Adrenal gland (tissue), 12 donors: ENCODE results near the gene C16orf87. TPM values are rescaled to one million over a fixed set of nuclear protein-coding genes. Genes with fewer than 3 reads are reported as not detected.
A peak's percentile ranks its signal among the peaks of the same experiment; 100 is the strongest.

Experiments
- DNase-seq, 7 donors: peaks; one replicate each; pipeline ENCODE4 v3.0.0-alpha.2; 2019 to 2020
- H3K27ac ChIP-seq, 5 donors: fragments of 200-600 bp; sonication (generic) in 4 of 5; 1 replicate in 3 of 5; 2 replicates in 2 of 5; pipeline versions ENCODE4 v1.5.1 to v1.8.0; 2016 to 2020; ENCODE audit warnings: mild to moderate bottlenecking in 1 of 5
- H3K27me3 ChIP-seq: fragments of 200-600 bp; 2 replicates; pipeline ENCODE4 v1.8.0; 2021
- H3K36me3 ChIP-seq, 2 donors: fragments of 200-600 bp; replicated peaks in 1 of 2; 1 replicate in 1 of 2; 2 replicates in 1 of 2; pipeline versions ENCODE4 v1.5.1 to v1.8.0; 2018 to 2022
- H3K4me1 ChIP-seq, 2 donors: fragments of 200-600 bp; replicated peaks in 1 of 2; 1 replicate in 1 of 2; 2 replicates in 1 of 2; pipeline versions ENCODE4 v1.5.1 to v1.8.0; 2018 to 2021
- H3K4me3 ChIP-seq, 4 donors: fragments of 200-600 bp; sonication (generic) in 3 of 4; one replicate each; pipeline ENCODE4 v1.5.1; 2016 to 2018
- H3K9me3 ChIP-seq, 3 donors: fragments of 200-600 bp; sonication (generic) in 1 of 3; replicated peaks in 1 of 3; 1 replicate in 2 of 3; 2 replicates in 1 of 3; pipeline versions ENCODE4 v1.5.1 to v1.8.0; 2016 to 2021
- POLR2A ChIP-seq, 2 donors: fragments of 450-650 bp; IDR thresholded peaks; one replicate each; pipeline ENCODE4 v1.6.1; 2017; ENCODE audit warnings: antibody characterized with exemption in 2 of 2, mild to moderate bottlenecking in 2 of 2, moderate library complexity in 1 of 2
- WGBS, 4 donors: extraction: QIAGEN DNeasy Blood & Tissue Kit in 2 of 4; methylation state at CpG; one replicate each; pipeline versions ENCODE4 v1.1.5 to v1.1.7; 2013 to 2017; 5-methylcytosine and 5-hydroxymethylcytosine counted together
- intact Hi-C, 2 donors: fragments of 100-400 bp; cut with DNase I; formaldehyde crosslinking; loops; one replicate each; pipeline versions ENCODE4 v1.14.1 to v1.15.0; 2022 to 2023
- polyA plus RNA-seq, 3 donors: library from polyadenylated mRNA; stranded (reverse); fragments of 200-250 nt in 2 of 3; fragments of 350-450 nt in 1 of 3; fragmentation: Illumina TruSeq in 1 of 3; extraction: RNeasy Lipid Tissue Mini Kit (QIAGEN cat#74804) in 1 of 3; gene quantifications; one replicate each; pipeline ENCODE4 v1.2.3, GENCODE V29; 2013 to 2014
- total RNA-seq, 9 donors: library from RNA; depleted of rRNA in 4 of 9; stranded (reverse); fragments of >200 nt in 4 of 9; fragments of 120-200 nt in 1 of 9; fragmentation: NEBNext Ultra II Directional in 1 of 9; extraction: Animal tissue kit (Norgen Biotek cat#: 25700) in 1 of 9; gene quantifications; one replicate each; pipeline versions ENCODE4 v1.1.0 to v1.2.4, GENCODE V29; 2013 to 2023
- TF ChIP-seq, protein P1 (sequence below), 6 experiments: fragments of 450-650 bp in 4 of 6; fragments of 200-600 bp in 2 of 6; sonication (generic) in 1 of 6; IDR thresholded peaks; 1 replicate in 5 of 6; 2 replicates in 1 of 6; pipeline versions ENCODE4 v1.5.1 to v1.8.0; 2016 to 2021; ENCODE audit warnings: antibody characterized with exemption in 6 of 6, mild to moderate bottlenecking in 2 of 6, moderate library complexity in 1 of 6
- donor health status: healthy with polysubstance abuse.
- donor health status: Bipolar disorder and iron deficiency.
- donor health status: DM: yes; HTN: yes; CAD: no.
- donor health status: DM: no; HTN: no; CAD: no.
- donor health status: DM: no; HTN: no; CAD: no.
- donor health status: DM: yes; HTN: yes; CAD: no.

Gene C16orf87
- total and polyA plus RNA-seq, 12 donors = 2.3 to 26.0 (median 7.8) TPM

GRCh38 chr16:46859719-46860152 is 28.8 kb upstream of the C16orf87 start:
- Histone ChIP-seq H3K4me1 (no peaks in the 10 kb centered on the region), H3K4me3 (no peak overlapping the region), H3K9me3 (no peaks in the 10 kb centered on the region), H3K27me3 (no peaks in the 10 kb centered on the region), H3K36me3 (no peaks in the 10 kb centered on the region), H3K27ac (peak overlapping the region in 2 of 5 donors; percentile 23 to 26)
- 39 to 46% (median 41%) methylated on average over 5 of the region's 5 CpGs for WGBS, 4 donors
- TF ChIP-seq POLR2A (IDR thresholded peaks at IDR 0.05) = no peak
- TF ChIP-seq, protein P1, sequence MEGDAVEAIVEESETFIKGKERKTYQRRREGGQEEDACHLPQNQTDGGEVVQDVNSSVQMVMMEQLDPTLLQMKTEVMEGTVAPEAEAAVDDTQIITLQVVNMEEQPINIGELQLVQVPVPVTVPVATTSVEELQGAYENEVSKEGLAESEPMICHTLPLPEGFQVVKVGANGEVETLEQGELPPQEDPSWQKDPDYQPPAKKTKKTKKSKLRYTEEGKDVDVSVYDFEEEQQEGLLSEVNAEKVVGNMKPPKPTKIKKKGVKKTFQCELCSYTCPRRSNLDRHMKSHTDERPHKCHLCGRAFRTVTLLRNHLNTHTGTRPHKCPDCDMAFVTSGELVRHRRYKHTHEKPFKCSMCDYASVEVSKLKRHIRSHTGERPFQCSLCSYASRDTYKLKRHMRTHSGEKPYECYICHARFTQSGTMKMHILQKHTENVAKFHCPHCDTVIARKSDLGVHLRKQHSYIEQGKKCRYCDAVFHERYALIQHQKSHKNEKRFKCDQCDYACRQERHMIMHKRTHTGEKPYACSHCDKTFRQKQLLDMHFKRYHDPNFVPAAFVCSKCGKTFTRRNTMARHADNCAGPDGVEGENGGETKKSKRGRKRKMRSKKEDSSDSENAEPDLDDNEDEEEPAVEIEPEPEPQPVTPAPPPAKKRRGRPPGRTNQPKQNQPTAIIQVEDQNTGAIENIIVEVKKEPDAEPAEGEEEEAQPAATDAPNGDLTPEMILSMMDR (IDR thresholded peaks at IDR 0.05) = no peak
- peak; percentile 58 to 88 (median 83) for DNase-seq
- intact Hi-C loops = loop anchor here in 1 of 2 donors (10.0 kb wide), 1 partner anchor 1305 kb away; no protein-coding TSS in a partner anchor

DNA sequence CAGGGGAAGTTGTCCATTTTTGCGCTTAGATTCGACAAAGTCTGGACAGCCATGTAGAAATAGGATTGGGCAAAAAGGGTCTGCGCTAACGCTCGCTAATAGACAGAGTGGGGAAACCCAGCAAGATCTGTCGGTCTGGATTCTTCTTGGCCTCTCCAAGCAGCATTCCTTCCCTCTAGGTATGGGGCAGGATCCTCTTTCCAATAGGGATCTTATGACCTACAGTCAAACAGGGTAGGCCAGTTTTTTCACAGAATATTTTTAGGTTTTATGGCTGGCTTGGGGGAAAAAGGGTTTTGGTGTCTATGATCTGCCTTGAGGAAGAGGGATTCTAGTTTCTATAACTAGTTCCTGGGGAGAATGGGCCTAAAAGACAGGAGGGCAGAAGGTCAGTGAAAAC is 27.2 kb upstream of the C16orf87 start:
- Histone ChIP-seq H3K4me1 (no peaks in the 10 kb centered on the region), H3K36me3 (no peaks in the 10 kb centered on the region), H3K27ac (peak overlapping the region in 1 of 5 donors; percentile 17), H3K9me3 (no peaks in the 10 kb centered on the region), H3K4me3 (no peak overlapping the region), H3K27me3 (no peaks in the 10 kb centered on the region)
- TF ChIP-seq, protein P1 (IDR thresholded peaks at IDR 0.05) = no peak
- no peak for TF ChIP-seq POLR2A (IDR thresholded peaks at IDR 0.05)
- intact Hi-C loops = loop anchor here in 1 of 2 donors (10.0 kb wide), 1 partner anchor 1307 kb away; no protein-coding TSS in a partner anchor
- WGBS, 4 donors = 96 to 99% (median 97%) methylated on average over 6 of the region's 6 CpGs
- DNase-seq = no peak

DNA sequence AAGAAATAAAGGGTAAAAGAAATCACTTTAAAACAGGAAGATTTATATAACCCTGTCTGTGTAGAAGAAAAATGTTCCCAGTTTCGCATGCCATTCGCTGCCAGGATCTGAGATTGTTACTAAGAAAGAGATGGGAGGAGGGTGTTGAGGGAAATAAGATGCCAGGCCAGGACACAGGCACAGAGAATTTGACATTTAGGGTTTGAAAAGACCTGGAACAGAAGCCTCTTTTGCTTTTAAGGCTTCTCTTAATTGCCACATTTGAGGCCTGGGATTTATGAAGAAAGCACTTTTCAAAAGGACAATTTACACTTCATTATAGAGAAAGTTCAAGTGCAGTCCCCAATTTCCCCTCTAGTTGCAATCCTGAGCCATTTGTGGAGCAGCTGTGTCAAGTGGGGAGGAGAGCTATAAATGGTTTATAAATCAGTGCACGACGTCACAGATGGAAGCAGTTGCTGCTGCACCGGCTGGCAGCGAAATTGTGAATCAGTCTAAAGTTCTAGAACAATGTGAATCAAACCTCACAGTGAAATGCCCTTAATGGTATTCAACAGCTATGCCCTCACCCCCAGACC is 26.5 kb upstream of the C16orf87 start:
- Histone ChIP-seq H3K36me3 (no peaks in the 10 kb centered on the region), H3K27me3 (no peaks in the 10 kb centered on the region), H3K9me3 (no peaks in the 10 kb centered on the region), H3K4me1 (no peaks in the 10 kb centered on the region), H3K4me3 (no peak overlapping the region), H3K27ac (peak overlapping the region in 2 of 5 donors; percentile 7 to 17)
- TF ChIP-seq, protein P1 (IDR thresholded peaks at IDR 0.05) = peak; percentile 20 to 61 (median 46)
- TF ChIP-seq POLR2A (IDR thresholded peaks at IDR 0.05) = no peak
- intact Hi-C loops = loop anchor here in 1 of 2 donors (10.0 kb wide), 1 partner anchor 1307 kb away; no protein-coding TSS in a partner anchor
- peak; percentile 24 to 69 (median 53) for DNase-seq
- 40 to 49% (median 47%) methylated on average over 6 of the region's 6 CpGs for WGBS, 4 donors

DNA sequence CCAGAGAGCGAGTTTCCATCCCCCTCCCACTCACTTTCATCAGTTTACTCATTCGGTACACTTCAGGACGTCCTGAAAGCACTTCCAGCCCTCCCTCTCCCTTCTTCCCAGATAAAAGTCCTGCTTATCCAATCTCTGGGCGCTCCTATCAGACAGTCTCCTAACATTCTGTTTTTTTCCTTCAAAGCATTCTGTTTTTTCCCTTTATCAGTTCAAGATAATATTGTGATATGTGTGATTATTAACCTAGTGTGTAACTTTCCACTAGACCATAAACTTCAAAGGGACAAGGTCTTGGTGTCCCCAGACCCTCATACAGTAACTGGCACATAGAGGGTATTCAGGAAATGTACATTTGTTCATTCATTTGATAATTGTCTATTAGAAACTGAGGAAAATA is 24.4 kb upstream of the C16orf87 start:
- no peaks in the 10 kb centered on the region for H3K36me3 ChIP-seq
- H3K4me3 ChIP-seq = no peak overlapping the region
- DNase-seq = peak in 1 of 7 donors; percentile 16
- 52 to 68% (median 62%) methylated on average over 4 of the region's 4 CpGs for WGBS, 4 donors
- TF ChIP-seq POLR2A (IDR thresholded peaks at IDR 0.05) = no peak
- TF ChIP-seq, protein P1 (IDR thresholded peaks at IDR 0.05) = no peak
- H3K4me1 ChIP-seq = no peaks in the 10 kb centered on the region
- H3K27ac ChIP-seq = no peak overlapping the region
- intact Hi-C loops = loop anchor here in 1 of 2 donors (2.0 to 10.0 kb wide), 2 partner anchors 53 to 1309 kb away; no protein-coding TSS in a partner anchor
- H3K9me3 ChIP-seq = no peaks in the 10 kb centered on the region
- no peaks in the 10 kb centered on the region for H3K27me3 ChIP-seq
